SU-DHL-6 (cell line): Measurements from ENCODE around the gene DRD3.

ENCODE experiments used
- EZH2phosphoT487 ChIP-seq: fragments of 200-600 bp; sonication (generic), shearing (Covaris generic); conservative IDR thresholded peaks from 2 replicates; pipeline ENCODE4 v1.6.1; 2018; ENCODE audit warnings: mild to moderate bottlenecking, antibody characterized with exemption, low read length, moderate library complexity, mixed read lengths
- TF ChIP-seq, protein P1 (sequence below): fragments of 200-600 bp; sonication (generic); IDR thresholded peaks from one replicate; pipeline ENCODE4 v1.5.1; 2017; ENCODE audit warnings: antibody characterized with exemption, mild to moderate bottlenecking, low read length, moderate library complexity; ENCODE audit not compliant: insufficient read depth, poor library complexity, severe bottlenecking

DNA sequence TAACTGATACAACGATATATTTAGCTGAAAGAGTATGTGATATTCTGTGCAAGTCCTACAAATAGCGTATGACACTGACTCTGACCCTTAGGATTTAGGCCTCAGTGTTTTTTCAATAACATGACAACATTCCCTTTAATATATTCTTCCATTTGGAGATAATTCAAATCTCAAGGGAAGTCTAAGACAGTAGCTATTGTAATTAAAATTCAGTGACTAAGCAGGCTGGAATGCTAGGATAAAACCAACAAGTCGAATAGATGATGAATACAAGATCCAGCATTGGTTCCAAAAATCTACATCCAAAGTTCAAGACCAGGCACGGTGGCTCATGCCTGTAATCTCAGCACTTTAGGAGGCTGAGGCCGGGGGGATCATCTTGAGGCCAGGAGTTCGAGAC is 66.2 kb downstream of the DRD3 start:
- TF ChIP-seq, protein P1, sequence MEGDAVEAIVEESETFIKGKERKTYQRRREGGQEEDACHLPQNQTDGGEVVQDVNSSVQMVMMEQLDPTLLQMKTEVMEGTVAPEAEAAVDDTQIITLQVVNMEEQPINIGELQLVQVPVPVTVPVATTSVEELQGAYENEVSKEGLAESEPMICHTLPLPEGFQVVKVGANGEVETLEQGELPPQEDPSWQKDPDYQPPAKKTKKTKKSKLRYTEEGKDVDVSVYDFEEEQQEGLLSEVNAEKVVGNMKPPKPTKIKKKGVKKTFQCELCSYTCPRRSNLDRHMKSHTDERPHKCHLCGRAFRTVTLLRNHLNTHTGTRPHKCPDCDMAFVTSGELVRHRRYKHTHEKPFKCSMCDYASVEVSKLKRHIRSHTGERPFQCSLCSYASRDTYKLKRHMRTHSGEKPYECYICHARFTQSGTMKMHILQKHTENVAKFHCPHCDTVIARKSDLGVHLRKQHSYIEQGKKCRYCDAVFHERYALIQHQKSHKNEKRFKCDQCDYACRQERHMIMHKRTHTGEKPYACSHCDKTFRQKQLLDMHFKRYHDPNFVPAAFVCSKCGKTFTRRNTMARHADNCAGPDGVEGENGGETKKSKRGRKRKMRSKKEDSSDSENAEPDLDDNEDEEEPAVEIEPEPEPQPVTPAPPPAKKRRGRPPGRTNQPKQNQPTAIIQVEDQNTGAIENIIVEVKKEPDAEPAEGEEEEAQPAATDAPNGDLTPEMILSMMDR, result no peak
- TF ChIP-seq EZH2phosphoT487, result no peak
